BLaER1 treated with 17β-estradiol and CSF1 and Interleukin-3, amounts not matched to agents 10 nM and 100 nM (cell line): ENCODE data around the gene HSPB3.
"Not testable (repeated sequence)": the region's sequence is repeated elsewhere in the genome, so short reads cannot be mapped to it uniquely, and the experiment has no call there.

Source experiments
- H3K27ac ChIP-seq, 11 experiments: shearing (Covaris generic); formaldehyde crosslinking; 2 replicates each; pipeline ENCODE4 v1.8.1; 2022
- H3K27me3 ChIP-seq, 11 experiments: shearing (Covaris generic); formaldehyde crosslinking; 2 replicates each; pipeline ENCODE4 v1.8.1; 2022
- H3K36me3 ChIP-seq, 11 experiments: shearing (Covaris generic); formaldehyde crosslinking; 2 replicates each; pipeline ENCODE4 v1.8.1; 2022
- H3K4me1 ChIP-seq, 10 experiments: shearing (Covaris generic); formaldehyde crosslinking; 2 replicates each; pipeline ENCODE4 v1.8.1; 2022
- H3K4me2 ChIP-seq, 11 experiments: shearing (Covaris generic); formaldehyde crosslinking; 2 replicates each; pipeline ENCODE4 v1.8.1; 2022
- H3K4me3 ChIP-seq, 10 experiments: shearing (Covaris generic); formaldehyde crosslinking; 2 replicates each; pipeline ENCODE4 v1.8.1; 2022
- H3K9ac ChIP-seq, 11 experiments: shearing (Covaris generic); formaldehyde crosslinking; 2 replicates each; pipeline ENCODE4 v1.8.1; 2022
- H3K9me3 ChIP-seq, 11 experiments: shearing (Covaris generic); formaldehyde crosslinking; replicated peaks in 1 of 11; 2 replicates each; pipeline ENCODE4 v1.8.1; 2022
- H4K20me1 ChIP-seq, 11 experiments: shearing (Covaris generic); formaldehyde crosslinking; 2 replicates each; pipeline ENCODE4 v1.8.1; 2022
- Cebpa-rat ChIP-seq, 11 experiments: shearing (Covaris generic); IDR thresholded peaks; 2 replicates each; pipeline ENCODE4 v1.8.1; 2022

Gene HSPB3

DNA sequence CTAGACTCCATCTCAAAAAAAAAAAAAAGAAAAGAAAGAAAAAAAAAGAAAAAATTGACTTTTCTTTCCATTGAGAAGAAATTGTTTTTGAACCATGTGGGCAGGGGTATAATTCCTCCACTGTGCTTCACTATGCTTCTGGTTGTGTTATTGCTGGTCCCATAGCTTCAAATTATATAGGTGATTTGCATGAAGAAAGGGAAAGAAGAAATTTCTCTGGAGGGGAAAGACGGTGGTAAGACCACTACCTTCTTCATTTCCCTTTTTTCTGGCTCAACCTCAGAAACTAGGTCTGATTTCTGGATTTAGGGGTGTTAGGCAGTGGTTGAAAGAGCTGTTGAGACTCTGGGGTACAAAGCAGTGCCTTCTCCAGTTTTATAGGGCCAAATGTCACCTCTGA is 29.3 kb upstream of the HSPB3 start:
- Histone ChIP-seq H3K4me3 (no peak overlapping the region), H3K4me1 (no peaks in the 10 kb centered on the region), H3K9me3 (no peaks in the 10 kb centered on the region), H3K27ac (no peak overlapping the region), H3K36me3 (no peaks in the 10 kb centered on the region), H3K4me2 (no peak overlapping the region), H3K9ac (no peak overlapping the region), H3K27me3 (no peaks in the 10 kb centered on the region), H4K20me1 (no peaks in the 10 kb centered on the region)
- no peak for TF ChIP-seq Cebpa-rat (IDR thresholded peaks at IDR 0.05)

DNA sequence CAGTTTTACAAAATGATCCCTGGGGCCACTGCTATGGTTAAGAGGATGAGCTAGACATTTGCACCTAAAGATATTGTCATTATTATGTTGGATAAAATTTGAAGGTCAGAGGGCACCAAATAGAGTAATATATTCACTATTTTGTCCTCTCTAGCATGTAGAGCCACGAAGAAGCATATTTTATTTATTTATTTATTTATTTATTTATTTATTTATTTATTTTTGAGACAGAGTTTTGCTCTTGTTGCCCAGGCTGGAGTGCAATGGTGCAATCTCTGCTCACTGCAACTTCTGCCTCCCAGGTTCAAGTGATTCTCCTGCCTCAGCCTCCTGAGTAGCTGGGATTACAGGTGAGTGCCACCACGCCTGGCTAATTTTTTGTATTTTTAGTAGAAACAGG is 20.8 kb upstream of the HSPB3 start:
- H4K20me1 ChIP-seq, H3K36me3 ChIP-seq, H3K4me3 ChIP-seq, H3K9ac ChIP-seq, H3K4me2 ChIP-seq, H3K9me3 ChIP-seq, H3K27ac ChIP-seq, H3K27me3 ChIP-seq: not testable (repeated sequence)
- peaks cover 0 to 18% (median 0%) of the 10 kb centered on the region in 10 experiments; a peak in 5 of 20 replicates for H3K4me1 ChIP-seq

DNA sequence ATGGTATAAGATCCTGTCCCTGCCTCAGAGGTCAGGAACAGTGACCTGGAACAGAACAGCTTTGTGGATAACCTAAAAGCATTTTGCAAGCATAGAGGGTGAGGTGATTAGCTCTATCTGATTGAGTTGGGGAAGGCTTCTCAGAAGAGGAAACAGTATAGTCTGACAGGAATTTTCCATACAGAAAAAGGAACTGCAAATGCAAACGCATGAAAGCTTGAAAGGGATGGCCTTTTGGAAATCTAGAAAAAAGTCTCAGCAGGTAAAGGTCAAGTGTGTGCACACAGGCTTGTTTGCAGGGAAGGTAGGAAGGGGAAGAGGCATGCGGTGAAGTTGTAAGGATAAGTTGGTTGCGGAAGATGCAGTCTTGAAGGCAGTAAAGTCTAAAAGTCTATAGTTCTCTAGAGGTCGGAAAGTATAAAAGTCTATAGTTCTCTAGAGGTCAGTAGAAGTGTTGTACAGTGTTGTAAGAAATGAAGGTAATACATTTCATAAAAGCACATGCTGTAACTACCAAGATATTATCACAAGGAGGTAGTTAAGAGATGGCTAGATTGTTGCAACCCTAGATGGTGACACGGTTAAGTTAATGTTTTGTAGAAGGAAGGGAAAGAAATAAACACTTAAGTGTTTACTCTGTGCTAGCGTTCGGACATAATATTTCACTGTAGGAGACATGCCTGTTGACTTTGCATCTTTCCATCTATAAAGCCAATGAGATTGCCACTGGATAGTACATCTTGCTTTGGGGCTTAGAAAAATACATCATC is 16.7 kb upstream of the HSPB3 start:
- Histone ChIP-seq H3K9me3 (no peaks in the 10 kb centered on the region), H3K4me1 (peaks cover 6 to 33% (median 9%) of the 10 kb centered on the region in 10 experiments; a peak in 19 of 20 replicates), H3K4me3 (no peak overlapping the region), H3K4me2 (peak overlapping the region in 2 of 11 experiments; percentile 45 to 81; a peak in 4 of 22 replicates), H4K20me1 (no peaks in the 10 kb centered on the region), H3K27me3 (no peaks in the 10 kb centered on the region), H3K36me3 (no peaks in the 10 kb centered on the region), H3K9ac (no peak overlapping the region), H3K27ac (no peak overlapping the region)
- TF ChIP-seq Cebpa-rat (IDR thresholded peaks at IDR 0.05) = no peak

DNA sequence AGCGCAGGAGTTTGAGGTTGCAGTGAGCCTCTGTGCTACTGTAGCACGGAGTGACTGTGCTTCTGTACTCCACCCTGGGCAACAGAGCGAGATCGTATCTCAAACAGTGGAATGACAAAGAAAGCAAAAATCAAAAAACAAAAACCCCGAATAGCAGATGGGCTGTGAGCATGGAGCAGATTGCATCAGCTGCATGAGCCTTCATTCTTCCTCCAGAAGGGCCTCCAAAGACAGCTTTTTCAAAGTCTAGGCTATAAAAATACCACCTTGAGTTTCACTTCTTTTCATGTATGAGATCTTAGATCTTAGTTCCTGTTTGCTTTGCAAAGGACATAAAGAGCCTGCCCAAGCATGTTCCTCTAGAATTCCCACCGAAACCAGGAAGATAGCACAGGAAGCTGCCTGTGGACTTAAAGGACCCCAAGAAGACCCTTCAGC is 15.0 kb upstream of the HSPB3 start:
- no peaks in the 10 kb centered on the region for H3K27me3 ChIP-seq
- no peaks in the 10 kb centered on the region for H3K9me3 ChIP-seq
- peak overlapping the region in 10 of 11 experiments; percentile 9 to 81 (median 48); a peak in 16 of 22 replicates for H3K4me2 ChIP-seq
- no peak overlapping the region for H3K9ac ChIP-seq
- H3K4me3 ChIP-seq = no peak overlapping the region
- H3K27ac ChIP-seq = peak overlapping the region in 3 of 11 experiments; percentile 17 to 33 (median 31); a peak in 5 of 22 replicates
- peaks cover 6 to 33% (median 9%) of the 10 kb centered on the region in 10 experiments; a peak in 19 of 20 replicates for H3K4me1 ChIP-seq
- no peaks in the 10 kb centered on the region for H4K20me1 ChIP-seq
- TF ChIP-seq Cebpa-rat (IDR thresholded peaks at IDR 0.05) = no peak
- H3K36me3 ChIP-seq = no peaks in the 10 kb centered on the region

DNA sequence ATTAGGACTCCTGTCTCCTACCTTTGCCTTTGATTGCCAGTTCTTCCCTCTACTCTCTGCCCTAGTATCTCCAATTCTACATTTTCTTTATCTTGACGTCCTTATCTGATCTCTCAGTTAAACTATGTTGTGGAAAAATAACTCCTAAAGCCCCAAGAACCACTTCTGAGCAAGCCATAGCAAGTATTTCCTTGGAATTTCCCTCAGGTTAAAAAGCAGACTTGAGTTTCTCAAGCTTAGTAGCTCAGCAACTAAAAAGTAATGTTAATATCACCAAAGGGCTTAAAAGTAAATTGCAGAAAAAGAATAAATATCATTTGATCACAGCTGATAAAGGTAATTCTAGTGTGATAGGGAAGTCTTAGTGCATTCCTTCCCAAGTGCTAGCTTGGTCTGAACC is 13.2 kb upstream of the HSPB3 start:
- H3K27ac ChIP-seq = no peak overlapping the region
- no peaks in the 10 kb centered on the region for H4K20me1 ChIP-seq
- H3K9me3 ChIP-seq = no peaks in the 10 kb centered on the region
- H3K9ac ChIP-seq = no peak overlapping the region
- H3K4me3 ChIP-seq = no peak overlapping the region
- TF ChIP-seq Cebpa-rat (IDR thresholded peaks at IDR 0.05) = no peak
- H3K27me3 ChIP-seq = no peaks in the 10 kb centered on the region
- peaks cover 6 to 33% (median 9%) of the 10 kb centered on the region in 10 experiments; a peak in 19 of 20 replicates for H3K4me1 ChIP-seq
- H3K4me2 ChIP-seq = no peak overlapping the region
- no peaks in the 10 kb centered on the region for H3K36me3 ChIP-seq

DNA sequence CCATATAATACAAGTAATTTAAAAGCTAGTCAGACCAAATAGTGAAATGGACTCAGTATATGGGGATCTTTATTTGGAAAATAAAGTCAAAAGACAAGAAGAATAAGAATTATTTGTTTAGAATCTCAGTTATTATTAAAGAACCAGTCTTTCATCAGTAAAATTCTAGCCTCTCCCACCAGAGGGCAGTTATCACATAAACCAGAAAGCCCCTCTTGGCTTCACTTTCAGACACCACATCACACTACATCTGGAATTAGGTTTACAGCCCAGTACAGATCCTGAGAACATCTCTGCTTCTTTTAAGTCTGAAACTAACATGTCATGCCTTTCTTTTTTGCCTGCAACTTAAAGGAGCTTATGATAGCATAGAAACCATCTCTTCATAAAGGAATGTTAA is 12.2 kb upstream of the HSPB3 start:
- no peaks in the 10 kb centered on the region for H3K9me3 ChIP-seq
- H3K27ac ChIP-seq = no peak overlapping the region
- H3K4me3 ChIP-seq = no peak overlapping the region
- no peak for TF ChIP-seq Cebpa-rat (IDR thresholded peaks at IDR 0.05)
- H3K9ac ChIP-seq = no peak overlapping the region
- no peaks in the 10 kb centered on the region for H4K20me1 ChIP-seq
- no peaks in the 10 kb centered on the region for H3K27me3 ChIP-seq
- H3K4me2 ChIP-seq = no peak overlapping the region
- H3K4me1 ChIP-seq = peaks cover 6 to 30% (median 9%) of the 10 kb centered on the region in 10 experiments; a peak in 19 of 20 replicates
- H3K36me3 ChIP-seq = no peaks in the 10 kb centered on the region

DNA sequence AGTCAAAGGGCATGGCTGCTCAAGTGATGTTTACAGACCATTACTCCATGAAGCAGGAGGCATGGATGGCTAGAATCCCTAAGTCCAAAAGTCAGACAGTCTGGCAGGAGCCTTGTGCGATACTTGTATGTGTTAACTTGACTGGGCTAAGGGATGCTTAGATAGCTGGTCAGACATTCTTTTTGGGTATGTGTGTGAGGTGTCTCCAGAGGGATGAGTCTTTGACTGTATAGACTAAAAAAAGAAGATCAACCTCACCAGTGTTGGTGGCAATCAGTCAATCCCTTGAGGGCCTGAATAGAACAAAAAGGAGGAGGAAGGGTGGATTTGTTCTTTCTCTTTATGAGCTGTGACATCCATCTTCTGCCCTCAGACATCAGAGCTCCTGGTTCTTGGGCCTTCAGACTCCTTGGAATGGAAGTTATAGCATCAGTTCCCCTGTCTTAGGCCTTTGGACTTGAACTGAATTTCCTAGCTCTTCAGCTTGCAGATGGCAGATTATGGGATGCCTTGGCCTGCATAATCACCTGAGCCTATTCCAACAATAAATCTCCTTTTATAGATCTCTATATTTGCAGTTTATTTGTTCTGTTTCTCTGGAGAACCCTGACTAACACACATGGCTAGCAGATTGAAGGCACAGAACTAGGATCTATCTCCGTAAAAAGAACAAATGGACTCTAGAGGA is 9.7 kb upstream of the HSPB3 start:
- H3K4me3 ChIP-seq = no peak overlapping the region
- H4K20me1 ChIP-seq = no peaks in the 10 kb centered on the region
- H3K4me2 ChIP-seq = no peak overlapping the region
- TF ChIP-seq Cebpa-rat (IDR thresholded peaks at IDR 0.05) = no peak
- H3K9ac ChIP-seq = no peak overlapping the region
- no peaks in the 10 kb centered on the region for H3K27me3 ChIP-seq
- H3K4me1 ChIP-seq = peaks cover 0 to 4% (median under 1%) of the 10 kb centered on the region in 10 experiments; a peak in 6 of 20 replicates
- no peaks in the 10 kb centered on the region for H3K36me3 ChIP-seq
- H3K27ac ChIP-seq = no peak overlapping the region
- H3K9me3 ChIP-seq = no peaks in the 10 kb centered on the region

DNA sequence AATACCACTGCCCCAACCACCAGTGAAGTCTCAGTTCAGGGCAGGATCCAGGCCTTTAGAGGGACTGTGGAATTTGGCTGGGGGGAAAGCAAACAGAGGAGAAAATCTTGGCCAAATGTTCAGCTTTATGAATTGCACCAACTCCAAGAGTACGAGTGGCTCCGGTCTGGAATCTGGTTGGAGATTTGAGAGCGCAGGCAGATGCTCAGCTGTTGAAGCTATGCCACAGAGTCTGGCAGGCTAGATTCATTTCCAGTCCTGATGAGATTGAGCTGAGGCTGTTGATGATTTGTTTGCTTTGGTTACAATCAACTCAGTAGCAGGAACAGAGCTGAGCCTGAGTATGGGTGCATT is 9.1 kb upstream of the HSPB3 start:
- no peak overlapping the region for H3K9ac ChIP-seq
- H3K4me1 ChIP-seq = no peaks in the 10 kb centered on the region
- no peak overlapping the region for H3K4me2 ChIP-seq
- no peaks in the 10 kb centered on the region for H4K20me1 ChIP-seq
- H3K36me3 ChIP-seq = no peaks in the 10 kb centered on the region
- no peak for TF ChIP-seq Cebpa-rat (IDR thresholded peaks at IDR 0.05)
- no peaks in the 10 kb centered on the region for H3K9me3 ChIP-seq
- no peak overlapping the region for H3K27ac ChIP-seq
- H3K4me3 ChIP-seq = no peak overlapping the region
- no peaks in the 10 kb centered on the region for H3K27me3 ChIP-seq

DNA sequence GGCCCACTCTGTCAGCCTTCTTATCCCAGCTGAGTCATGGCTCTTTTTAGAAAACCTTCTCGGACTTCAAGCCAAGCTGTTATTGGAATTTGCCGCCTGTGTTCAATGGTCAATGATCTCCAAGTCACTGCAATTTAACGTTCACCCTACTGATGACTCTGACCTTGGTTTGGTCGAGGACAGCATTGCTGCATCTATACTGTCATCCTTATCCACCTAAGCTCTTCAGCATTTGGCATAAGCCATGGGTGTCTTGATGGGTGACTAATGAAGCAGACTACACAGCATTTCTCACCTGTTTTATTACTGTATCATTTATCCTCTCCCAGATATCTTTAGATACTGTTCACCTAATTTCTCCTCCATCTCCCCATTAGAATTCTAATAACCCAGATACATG is 5.6 kb upstream of the HSPB3 start:
- Histone ChIP-seq H3K4me1 (no peaks in the 10 kb centered on the region), H3K4me2 (no peak overlapping the region), H3K9ac (no peak overlapping the region), H3K27ac (no peak overlapping the region), H3K4me3 (no peak overlapping the region), H4K20me1 (no peaks in the 10 kb centered on the region), H3K27me3 (no peaks in the 10 kb centered on the region), H3K36me3 (no peaks in the 10 kb centered on the region), H3K9me3 (no peaks in the 10 kb centered on the region)
- TF ChIP-seq Cebpa-rat (IDR thresholded peaks at IDR 0.05) = no peak

DNA sequence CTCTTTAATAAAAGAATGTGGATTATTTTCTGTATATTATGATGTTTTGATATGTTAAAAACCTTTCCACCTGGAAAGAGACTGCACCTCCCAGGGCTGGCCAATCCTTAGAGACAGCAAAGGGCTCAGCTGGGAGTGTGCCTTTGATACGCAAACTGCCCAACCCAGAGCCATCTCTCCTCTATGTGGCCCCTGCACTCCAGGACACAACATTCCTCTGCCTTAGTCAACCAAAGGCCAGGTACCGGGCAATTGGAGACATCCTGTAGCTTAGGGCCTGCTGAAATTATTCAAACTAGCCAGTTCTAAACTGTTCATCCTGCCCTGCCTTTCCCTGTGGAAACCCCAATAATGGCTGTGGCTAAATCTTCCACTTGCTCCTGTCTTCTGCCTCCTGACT is 5.0 kb upstream of the HSPB3 start:
- no peak overlapping the region for H3K27ac ChIP-seq
- no peak overlapping the region for H3K4me3 ChIP-seq
- no peak overlapping the region for H3K9ac ChIP-seq
- TF ChIP-seq Cebpa-rat (IDR thresholded peaks at IDR 0.05) = no peak
- no peaks in the 10 kb centered on the region for H3K9me3 ChIP-seq
- no peaks in the 10 kb centered on the region for H3K36me3 ChIP-seq
- H4K20me1 ChIP-seq = no peaks in the 10 kb centered on the region
- H3K4me2 ChIP-seq = no peak overlapping the region
- H3K4me1 ChIP-seq = no peaks in the 10 kb centered on the region
- no peaks in the 10 kb centered on the region for H3K27me3 ChIP-seq
